ENCODE measurements around the gene PLEKHG4.

The PLEKHG4 gene

DNA sequence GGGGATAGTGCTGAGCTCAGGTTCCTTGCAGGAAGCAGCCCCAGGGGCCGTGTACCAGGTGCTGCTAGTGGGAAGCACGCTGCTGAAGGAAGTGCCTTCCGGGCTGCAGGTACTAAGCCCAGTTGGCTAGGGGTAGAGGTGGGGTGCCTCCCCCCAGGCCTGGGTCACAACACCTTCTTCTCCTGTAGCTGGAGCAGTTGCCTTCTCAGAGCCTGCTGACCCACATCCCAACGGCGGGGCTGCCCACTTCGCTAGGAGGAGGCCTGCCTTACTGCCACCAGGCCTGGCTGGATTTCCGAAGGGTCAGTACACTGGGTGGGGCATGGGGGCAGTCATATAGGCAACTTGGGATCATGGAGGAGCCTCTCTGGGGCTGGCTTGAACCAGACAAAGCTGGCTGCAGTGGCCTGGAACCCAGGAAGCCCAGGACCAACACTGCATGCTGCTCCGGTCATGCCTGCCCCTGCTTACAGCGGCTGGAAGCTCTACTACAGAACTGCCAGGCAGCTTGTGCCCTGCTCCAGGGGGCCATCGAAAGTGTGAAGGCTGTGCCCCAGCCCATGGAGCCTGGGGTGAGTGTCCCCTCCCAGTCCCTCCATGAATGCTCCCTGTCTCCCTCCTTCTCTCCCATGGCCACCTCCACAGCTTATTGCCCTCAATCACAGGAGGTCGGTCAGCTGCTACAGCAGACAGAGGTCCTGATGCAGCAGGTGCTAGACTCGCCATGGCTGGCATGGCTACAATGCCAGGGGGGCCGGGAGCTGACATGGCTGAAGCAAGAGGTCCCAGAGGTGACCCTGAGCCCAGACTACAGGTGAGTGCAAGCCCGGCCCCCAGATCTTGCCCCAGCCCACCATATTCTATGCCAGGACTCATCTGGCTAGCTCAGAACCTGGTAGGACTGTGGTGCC, 2.5 kb downstream of the PLEKHG4 start:
- no peak overlapping the region for H3K4me3 ChIP-seq (ENCODE audit: low read length)
- no peak for DNase-seq (ENCODE audit: low read depth, low spot score)

DNA sequence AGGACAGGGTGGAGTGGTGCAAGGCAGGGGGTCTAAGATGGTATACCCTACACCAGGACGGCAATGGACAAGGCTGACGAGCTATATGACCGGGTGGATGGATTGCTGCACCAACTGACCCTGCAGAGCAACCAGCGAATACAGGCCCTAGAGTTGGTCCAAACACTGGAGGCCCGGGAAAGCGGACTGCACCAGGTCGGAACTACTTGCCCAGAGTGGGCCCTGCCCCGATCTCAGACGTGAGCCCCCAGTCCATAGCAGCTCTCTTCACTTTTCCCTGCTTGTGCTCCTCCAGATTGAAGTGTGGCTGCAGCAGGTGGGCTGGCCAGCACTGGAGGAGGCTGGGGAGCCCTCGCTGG, 3.1 kb downstream of the PLEKHG4 start:
- H3K4me3 ChIP-seq (ENCODE audit: low read length) = no peak overlapping the region
- DNase-seq (ENCODE audit: low read depth, low spot score) = no peak

DNA sequence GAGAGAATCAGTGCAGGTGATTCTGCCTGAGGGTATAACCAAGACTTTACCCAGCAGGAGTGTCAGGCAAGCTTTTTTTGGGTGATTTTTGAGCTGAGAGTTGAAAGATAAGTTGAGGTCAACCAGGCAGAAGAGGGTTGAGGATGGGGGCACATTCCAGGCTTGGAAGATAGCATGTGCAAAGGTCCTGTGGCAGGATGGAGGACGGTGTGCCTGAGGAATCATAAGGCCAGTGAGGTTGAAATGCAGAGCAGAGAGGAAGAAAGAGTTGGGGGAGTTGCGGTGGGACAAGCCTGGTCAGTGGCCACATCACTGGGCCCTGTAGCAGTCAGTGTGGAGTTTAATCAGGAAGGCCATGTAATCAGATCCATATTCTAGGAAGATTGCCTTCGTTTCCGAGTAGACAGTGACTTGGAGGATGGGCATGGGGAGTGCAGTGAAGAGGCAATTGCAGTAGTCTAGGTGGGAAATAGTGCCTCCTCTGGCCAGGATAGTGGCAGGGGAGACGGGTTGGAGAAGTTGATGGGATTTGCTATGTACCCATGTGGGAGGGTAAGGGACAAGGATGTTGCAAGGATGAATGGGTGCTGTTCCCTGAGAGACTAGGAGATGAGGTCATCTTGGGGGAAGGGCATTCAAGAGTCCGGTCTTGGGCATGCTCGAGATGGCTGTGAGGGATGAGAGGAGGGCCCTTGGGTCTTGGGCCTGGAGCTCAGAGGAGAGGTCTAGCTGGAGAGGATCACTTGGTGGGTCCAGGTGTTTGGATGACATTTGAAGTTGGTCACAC, 3.9 kb downstream of the PLEKHG4 start:
- no peak for DNase-seq (ENCODE audit: low read depth, low spot score)
- no peak overlapping the region for H3K4me3 ChIP-seq (ENCODE audit: low read length)

DNA sequence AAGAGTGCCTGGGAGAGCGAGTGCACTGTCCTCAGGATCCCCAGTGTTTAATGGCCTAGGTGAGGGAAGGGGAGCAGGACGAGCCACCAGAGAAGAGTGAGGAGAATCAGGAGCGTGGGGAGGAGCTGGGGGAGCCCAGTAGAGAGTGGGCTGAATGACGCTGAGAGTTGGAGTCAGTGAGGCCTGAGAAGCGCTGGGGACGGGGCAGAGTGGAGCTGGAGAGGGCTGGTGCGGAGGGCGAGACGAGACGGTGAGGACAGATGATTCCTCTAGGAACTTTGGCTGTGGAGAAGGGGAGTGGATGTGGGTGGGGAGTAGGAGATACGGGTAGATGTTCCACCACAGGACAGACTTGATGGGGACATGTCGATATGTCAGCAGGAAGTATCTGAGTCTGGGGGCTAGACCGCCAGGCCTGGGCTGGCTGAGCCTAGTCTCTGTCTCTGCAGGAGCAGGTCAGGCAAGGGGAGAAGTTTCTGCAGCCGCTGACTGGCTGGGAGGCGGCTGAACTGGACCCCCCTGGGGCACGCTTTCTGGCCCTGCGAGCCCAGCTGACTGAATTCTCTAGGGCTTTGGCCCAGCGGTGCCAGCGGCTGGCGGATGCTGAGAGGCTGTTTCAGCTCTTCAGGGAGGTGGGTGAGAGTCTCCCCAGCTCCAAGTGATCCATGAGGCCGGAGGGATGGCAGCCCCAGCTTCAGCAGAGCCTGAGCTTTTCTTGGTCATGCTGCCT, 4.7 kb downstream of the PLEKHG4 start:
- no peak for DNase-seq (ENCODE audit: low read depth, low spot score)
- H3K4me3 ChIP-seq (ENCODE audit: low read length) = no peak overlapping the region

DNA sequence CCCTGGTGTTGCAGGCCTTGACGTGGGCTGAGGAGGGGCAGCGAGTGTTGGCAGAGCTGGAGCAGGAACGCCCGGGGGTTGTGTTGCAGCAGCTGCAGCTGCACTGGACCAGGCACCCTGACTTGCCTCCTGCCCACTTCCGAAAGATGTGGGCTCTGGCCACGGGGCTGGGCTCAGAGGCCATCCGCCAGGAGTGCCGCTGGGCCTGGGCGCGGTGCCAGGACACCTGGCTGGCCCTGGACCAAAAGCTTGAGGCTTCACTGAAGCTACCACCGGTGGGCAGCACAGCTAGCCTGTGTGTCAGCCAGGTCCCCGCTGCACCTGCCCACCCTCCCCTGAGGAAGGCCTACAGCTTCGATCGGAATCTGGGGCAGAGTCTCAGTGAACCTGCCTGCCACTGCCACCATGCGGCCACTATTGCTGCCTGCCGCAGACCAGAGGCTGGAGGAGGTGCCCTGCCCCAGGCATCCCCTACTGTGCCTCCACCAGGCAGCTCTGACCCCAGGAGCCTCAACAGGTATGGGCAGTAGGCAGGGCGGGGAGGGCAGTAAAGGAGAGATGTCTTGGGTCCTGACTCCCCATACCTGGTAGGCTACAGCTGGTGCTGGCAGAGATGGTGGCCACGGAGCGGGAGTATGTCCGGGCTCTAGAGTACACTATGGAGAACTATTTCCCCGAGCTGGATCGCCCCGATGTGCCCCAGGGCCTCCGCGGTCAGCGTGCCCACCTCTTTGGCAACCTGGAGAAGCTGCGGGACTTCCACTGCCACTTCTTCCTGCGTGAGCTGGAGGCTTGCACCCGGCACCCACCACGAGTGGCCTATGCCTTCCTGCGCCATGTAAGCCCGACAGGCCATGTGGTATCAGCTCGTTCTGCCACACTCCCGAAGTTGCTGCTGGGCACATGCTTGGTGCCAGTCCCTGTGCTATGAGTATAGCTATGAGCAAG, 5.6 kb downstream of the PLEKHG4 start:
- no peak for DNase-seq (ENCODE audit: low read depth, low spot score)
- H3K4me3 ChIP-seq (ENCODE audit: low read length) = no peak overlapping the region

DNA sequence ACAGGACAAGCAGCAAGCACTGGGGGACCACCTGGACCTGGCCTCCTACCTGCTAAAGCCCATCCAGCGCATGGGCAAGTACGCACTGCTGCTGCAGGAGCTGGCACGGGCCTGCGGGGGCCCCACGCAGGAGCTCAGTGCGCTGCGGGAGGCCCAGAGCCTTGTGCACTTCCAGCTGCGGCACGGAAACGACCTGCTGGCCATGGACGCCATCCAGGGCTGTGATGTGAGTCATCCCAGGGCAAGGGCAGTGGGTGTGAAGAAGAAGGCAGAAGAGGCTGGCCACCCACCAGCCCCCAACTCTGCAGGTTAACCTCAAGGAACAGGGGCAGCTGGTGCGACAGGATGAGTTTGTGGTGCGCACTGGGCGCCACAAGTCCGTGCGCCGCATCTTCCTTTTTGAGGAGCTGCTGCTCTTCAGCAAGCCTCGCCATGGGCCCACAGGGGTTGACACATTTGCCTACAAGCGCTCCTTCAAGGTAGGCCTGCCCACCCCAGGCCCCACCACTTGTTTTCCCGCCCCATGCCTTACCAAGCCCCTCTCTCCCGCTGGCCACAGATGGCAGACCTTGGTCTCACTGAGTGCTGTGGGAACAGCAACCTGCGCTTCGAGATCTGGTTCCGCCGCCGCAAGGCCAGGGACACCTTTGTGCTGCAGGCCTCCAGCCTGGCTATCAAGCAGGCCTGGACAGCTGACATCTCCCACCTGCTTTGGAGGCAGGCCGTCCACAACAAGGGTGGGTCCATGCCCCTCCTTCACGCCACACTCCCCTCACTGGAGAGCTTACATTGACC, 7.3 kb downstream of the PLEKHG4 start:
- DNase-seq (ENCODE audit: low read depth, low spot score) = no peak
- no peak overlapping the region for H3K4me3 ChIP-seq (ENCODE audit: low read length)

DNA sequence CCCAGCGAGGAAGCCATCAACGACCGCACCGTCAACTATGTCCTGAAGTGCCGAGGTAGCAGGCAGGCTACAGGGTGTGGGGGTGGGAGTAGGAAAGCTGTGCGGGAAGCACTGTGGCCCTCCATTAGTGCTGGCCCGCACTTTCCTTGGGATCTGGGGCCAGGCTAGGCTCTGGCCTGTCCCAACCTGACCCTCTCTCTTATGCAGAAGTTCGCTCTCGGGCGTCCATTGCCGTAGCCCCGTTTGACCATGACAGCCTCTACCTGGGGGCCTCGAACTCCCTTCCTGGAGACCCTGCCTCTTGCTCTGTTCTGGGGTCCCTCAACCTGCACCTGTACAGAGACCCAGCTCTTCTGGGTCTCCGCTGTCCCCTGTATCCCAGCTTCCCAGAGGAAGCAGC, 8.6 kb downstream of the PLEKHG4 start:
- no peak for DNase-seq (ENCODE audit: low read depth, low spot score)
- no peak overlapping the region for H3K4me3 ChIP-seq (ENCODE audit: low read length)

DNA sequence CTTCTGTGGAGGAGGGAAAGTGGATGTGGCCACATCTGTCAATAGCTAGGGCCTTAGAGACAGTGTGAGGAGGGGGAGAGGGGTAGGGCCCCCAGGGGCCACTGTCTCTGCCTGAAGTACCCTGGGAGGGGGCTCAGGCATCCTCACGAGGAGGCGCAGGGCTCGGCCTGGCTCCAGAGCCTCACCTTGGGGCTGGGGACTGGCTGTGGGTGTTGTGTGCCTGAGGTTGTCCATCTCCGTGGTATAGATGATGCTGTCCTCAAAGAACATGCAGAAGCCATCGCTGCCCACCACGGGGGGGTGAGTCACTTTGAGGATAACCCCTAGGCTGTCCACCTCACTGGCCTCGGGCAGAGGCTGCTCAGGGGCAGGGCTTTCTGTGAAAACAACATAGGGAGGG, 12.1 kb downstream of the PLEKHG4 start:
- no peak overlapping the region for H3K4me3 ChIP-seq (ENCODE audit: low read length)
- DNase-seq (ENCODE audit: low read depth, low spot score) = no peak

DNA sequence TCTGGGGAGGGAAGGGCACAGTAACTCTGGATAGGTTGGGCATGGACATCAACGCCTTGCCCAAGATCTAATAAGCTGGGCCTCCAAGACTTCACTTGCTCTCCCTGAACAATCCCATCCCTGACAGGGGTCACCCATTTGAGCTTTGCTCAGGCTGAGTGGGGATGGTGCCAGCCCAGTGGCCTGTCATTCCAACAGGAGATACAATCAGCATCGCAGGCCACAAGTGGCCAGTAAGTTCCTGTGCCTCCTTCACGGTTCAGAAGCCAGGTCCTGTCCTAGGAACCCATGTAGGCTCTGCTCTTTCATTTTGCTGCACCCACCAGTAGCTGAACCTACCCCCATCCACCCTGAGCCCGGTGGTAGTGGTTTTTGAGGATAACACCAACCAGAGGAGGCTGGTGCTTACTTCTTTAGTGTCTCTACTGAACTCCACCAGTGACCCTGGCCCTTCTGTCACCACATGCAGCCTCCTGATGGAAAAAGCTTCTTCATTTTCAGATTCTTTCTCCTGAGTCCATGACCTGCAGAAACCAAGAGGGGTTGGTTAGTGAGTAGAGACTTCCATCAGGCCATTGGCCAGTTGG, 14.9 kb downstream of the PLEKHG4 start:
- H3K4me3 ChIP-seq (ENCODE audit: low read length) = no peak overlapping the region
- no peak for DNase-seq (ENCODE audit: low read depth, low spot score)

DNA sequence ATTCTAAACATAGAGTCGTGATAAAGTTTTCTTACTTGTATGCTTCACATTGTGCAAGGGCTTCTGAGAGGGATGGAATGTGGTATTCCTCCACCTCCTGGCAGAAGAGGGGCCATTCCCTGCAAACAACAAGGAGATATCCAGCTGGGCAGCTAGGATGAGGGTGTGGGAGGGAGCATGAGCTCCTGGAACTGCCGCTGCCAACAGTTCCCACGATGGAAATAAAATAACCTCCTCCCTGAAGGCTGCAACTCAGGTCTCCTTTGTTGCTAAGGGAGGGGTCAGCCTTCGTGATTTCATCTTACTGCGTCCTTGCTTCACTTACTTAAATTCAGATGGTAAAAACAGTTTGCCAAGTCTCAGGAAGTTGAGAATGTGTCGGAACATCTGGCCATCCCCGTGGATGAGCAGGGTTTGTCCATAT, 15.6 kb downstream of the PLEKHG4 start:
- DNase-seq (ENCODE audit: low read depth, low spot score) = no peak
- no peak overlapping the region for H3K4me3 ChIP-seq (ENCODE audit: low read length)

DNA sequence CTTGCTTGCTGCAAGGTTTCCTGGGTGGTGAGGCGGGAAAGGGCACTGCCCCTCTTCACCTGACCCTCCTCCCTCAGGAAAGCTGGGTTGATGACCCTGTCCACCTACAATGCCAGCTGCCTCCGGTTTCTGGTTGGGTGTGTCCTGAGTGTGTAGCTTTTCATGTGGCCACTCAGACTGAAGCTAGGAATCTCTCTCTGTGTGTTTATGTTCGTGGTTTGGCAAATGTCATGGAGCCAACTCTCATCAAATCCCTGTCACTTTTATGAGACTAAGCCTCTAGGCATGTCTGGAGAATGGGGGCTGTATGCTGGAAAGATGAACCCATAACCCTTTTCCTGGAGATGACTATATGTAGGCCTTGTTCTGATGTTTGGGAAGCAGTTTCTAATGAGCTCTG, 17.1 kb downstream of the PLEKHG4 start:
- DNase-seq (ENCODE audit: low read depth, low spot score) = no peak
- no peak overlapping the region for H3K4me3 ChIP-seq (ENCODE audit: low read length)

DNA sequence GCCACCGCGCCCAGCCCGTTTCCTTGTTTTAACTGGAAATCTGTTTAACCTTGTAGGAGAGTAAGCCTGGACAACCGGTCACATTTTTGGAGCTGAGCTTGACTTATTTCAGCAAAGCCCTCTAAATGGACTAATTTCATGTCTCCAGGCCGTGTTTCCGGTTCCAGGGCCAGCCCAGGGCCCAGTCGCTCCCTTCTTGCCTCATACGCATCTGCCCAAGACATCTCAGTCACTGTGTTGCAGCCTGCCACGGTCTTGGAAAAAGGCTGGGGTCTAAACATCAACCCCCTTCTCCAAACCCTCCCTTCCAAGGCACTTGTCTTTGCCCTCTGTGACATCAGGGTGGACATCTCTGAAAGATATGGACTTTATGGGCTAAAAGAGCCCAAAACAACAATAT, 18.9 kb downstream of the PLEKHG4 start:
- no peak for DNase-seq (ENCODE audit: low read depth, low spot score)
- H3K4me3 ChIP-seq (ENCODE audit: low read length) = no peak overlapping the region

DNA sequence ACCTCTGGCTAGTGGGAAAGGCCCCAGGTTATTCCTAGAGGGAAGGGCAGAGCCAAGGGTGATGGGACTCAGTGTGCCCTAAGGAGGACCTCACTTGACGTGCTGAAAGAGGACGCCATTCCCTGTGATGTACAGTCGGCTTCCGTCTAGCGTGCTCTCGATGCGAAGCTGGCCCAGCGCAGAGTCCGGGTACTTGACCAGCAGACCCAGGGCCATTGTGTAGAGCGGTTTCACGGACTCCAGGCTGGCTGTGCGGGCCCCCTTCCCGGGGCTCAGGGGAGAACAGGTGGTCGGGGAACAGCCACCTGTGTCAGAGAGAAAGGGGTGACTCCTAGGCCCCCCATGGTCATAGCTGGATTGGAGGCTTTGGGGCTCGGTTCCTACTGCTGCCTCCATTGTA, 19.9 kb downstream of the PLEKHG4 start:
- DNase-seq (ENCODE audit: low read depth, low spot score) = no peak
- H3K4me3 ChIP-seq (ENCODE audit: low read length) = no peak overlapping the region

DNA sequence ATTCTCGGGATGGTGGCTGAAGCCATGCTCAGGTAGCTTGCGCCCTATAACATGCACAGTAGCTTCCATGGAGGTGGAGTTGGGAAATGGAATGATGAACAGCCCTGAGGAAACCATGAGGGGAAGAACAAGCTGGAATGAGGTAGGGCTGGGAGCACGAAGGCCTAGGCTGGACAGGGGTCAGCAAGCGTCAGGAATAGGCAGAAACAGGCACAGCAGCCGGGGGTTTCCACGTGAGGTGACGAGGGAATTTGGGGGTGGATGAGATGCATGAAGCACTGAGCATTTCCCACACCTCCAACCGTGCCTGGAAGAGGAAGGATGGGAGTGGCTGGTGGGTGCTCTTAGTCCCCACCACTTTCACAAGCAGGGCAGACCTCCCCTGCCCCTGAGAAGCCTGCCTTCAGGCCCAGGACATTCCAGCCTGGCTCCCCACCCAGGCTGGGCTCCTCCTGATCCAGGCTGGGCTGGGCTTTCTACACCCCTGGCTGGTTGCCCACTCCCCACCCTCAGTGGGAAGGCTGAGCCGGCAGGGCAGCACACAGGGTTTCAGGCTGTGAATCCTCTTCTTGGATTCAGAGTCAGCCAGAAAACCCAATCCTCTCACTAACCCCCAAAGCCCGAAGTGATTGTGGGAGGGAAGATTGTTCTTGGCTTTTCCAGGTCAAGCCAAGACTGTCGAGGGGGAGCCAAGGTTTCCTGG, 21.9 kb downstream of the PLEKHG4 start:
- no peak for DNase-seq (ENCODE audit: low read depth, low spot score)
- H3K4me3 ChIP-seq (ENCODE audit: low read length) = no peak overlapping the region

DNA sequence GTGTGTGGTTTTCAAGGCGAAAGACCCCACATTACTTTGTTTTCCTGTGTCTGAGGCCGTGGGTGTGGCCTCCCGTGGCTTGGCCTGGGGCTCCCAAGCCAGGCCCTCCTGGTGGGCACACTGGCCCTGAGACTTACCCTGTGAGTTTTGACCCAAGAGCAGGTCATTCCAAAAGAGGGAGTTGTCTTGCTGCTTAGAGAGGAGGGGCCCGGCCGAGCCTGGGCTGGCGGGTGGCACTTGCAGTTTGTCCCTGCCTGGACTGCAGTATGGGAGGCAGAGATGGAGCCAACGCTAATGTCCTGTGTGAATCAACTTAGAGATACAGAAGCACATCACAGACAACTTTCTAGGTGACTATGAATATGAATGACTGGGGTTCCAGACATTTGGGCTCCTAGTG, 22.7 kb downstream of the PLEKHG4 start:
- H3K4me3 ChIP-seq (ENCODE audit: low read length) = no peak overlapping the region
- DNase-seq (ENCODE audit: low read depth, low spot score) = no peak

DNA sequence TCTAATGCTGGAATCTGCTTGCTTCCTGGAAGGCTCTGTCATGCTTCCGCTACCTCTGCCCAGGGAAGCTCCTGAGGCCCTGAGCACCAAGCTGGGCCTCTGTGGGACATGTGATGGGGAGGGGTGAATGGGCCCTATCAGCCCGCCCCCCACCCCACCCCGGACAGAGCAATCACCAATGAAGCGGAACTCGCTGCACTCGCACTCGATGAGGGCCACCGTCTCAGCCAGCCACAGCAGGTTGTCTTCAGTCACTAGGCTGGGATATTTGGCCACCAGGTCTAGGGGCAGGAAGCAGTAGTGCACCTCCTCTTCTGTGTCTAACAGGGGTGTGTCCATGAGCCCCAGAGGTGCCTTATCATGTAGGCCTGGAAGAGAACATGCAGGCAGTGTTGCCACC, 23.6 kb downstream of the PLEKHG4 start:
- H3K4me3 ChIP-seq (ENCODE audit: low read length) = no peak overlapping the region
- DNase-seq (ENCODE audit: low read depth, low spot score) = no peak

DNA sequence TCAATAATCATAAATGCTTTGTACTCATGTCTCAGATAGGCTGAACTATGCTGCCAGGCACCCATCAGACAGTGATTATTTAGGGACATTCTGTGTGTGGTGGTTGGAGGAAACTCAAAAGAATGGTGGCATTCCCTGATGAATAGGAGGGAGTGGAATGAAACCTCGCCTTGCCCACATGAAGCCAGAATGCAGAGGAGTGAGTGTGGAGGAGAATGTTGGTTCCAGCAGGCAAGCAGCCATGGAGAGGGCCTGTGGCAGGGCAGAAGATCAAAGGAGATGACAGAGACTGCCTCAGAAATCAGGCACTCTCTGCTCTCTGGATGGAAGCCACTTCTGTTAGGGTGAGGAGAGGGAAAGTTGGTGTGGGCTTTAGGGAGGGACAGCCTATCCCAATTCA, 24.7 kb downstream of the PLEKHG4 start:
- DNase-seq (ENCODE audit: low read depth, low spot score) = no peak
- H3K4me3 ChIP-seq (ENCODE audit: low read length) = no peak overlapping the region
